ACC112 (cell line): ENCODE data around the gene SYNPO2.
"Not testable (repeated sequence)": the region's sequence is repeated elsewhere in the genome, so short reads cannot be mapped to it uniquely, and the experiment has no call there.

Source experiments
- H2AFZ ChIP-seq: fragments of 200-600 bp; sonication (generic); one replicate; pipeline ENCODE4 v1.6.0; 2017; ENCODE audit warnings: antibody characterized with exemption, low read length; ENCODE audit not compliant: unreplicated experiment
- H3K27ac ChIP-seq: fragments of 200-600 bp; sonication (generic); 2 replicates; pipeline ENCODE4 v1.5.1; 2014; ENCODE audit warnings: low read depth, mild to moderate bottlenecking, antibody characterized with exemption, low read length, moderate library complexity
- H3K27me3 ChIP-seq: fragments of 200-600 bp; sonication (generic); 2 replicates; pipeline ENCODE4 v1.6.1; 2014; ENCODE audit warnings: mild to moderate bottlenecking, antibody characterized with exemption, low read length, moderate library complexity, mixed read lengths; ENCODE audit not compliant: insufficient read depth
- H3K36me3 ChIP-seq: fragments of 200-600 bp; sonication (generic); 2 replicates; pipeline ENCODE4 v1.6.1; 2016; ENCODE audit warnings: mild to moderate bottlenecking, antibody characterized with exemption, low read length, moderate library complexity, mixed read lengths; ENCODE audit not compliant: insufficient read depth
- H3K4me1 ChIP-seq: fragments of 200-600 bp; sonication (generic); one replicate; pipeline ENCODE4 v1.6.1; 2016; ENCODE audit warnings: low read length, mixed read lengths; ENCODE audit not compliant: insufficient read depth, unreplicated experiment, control insufficient read depth
- H3K4me3 ChIP-seq: fragments of 200-600 bp; sonication (generic); 2 replicates; pipeline ENCODE4 v1.5.1; 2014; ENCODE audit warnings: mild to moderate bottlenecking, low read depth, low read length
- H3K79me2 ChIP-seq: fragments of 200-600 bp; sonication (generic); one replicate; pipeline ENCODE4 v1.6.0; 2016; ENCODE audit warnings: low read length; ENCODE audit not compliant: control insufficient read depth, unreplicated experiment, insufficient read depth

Gene SYNPO2

GRCh38 chr4:118999919-119000318 lies 111.3 kb downstream of the SYNPO2 start:
- H3K4me3 ChIP-seq: no peak overlapping the region
- no peaks in the 10 kb centered on the region for H3K4me1 ChIP-seq
- H3K36me3 ChIP-seq: no peaks in the 10 kb centered on the region
- H3K27me3 ChIP-seq: no peaks in the 10 kb centered on the region
- no peak overlapping the region for H2AFZ ChIP-seq
- H3K27ac ChIP-seq: no peak overlapping the region
- no peaks in the 10 kb centered on the region for H3K79me2 ChIP-seq

DNA sequence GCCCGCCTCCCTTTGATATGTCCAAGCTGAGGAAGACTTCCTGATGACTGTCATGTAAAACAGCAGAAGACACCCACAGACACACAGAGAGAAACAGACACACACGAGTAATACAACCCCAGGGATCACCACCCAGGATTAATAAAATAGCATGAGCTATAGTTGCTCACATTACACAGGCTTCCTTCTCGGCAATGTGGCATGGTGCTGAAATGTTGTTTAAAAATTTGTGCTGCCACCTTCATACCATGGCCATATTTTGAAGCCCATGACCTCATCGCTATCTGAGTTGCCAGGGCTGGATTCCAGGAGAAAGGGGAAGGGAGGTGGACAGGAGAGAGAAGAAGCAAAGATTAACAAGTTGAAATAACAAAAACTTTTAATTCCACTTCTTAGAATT lies 111.7 kb downstream of the SYNPO2 start:
- Histone ChIP-seq H3K27ac (no peak overlapping the region), H3K4me3 (no peak overlapping the region), H2AFZ (no peak overlapping the region), H3K36me3 (no peaks in the 10 kb centered on the region), H3K4me1 (no peaks in the 10 kb centered on the region), H3K27me3 (no peaks in the 10 kb centered on the region), H3K79me2 (no peaks in the 10 kb centered on the region)

DNA sequence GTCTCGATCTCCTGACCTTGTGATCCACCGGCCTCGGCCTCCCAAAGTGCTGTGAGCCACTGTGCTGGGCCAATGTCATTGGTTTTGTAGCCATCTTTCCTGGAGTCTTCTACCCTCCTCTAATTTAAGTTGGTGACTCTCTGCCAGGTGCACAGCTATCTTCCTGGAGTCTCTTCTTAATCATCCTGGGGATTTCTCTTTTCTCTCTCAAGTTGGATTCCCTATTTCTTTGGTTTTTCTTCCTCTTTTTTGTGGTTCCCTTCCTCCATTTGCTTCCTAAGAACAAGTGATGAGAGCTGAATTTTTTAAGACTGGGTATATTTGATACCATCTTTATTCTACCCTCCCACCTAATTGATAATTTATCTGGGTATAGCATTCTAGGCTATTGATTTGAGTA lies 113.8 kb downstream of the SYNPO2 start:
- no peak overlapping the region for H3K27ac ChIP-seq
- H3K27me3 ChIP-seq: no peaks in the 10 kb centered on the region
- no peaks in the 10 kb centered on the region for H3K4me1 ChIP-seq
- H3K4me3 ChIP-seq: no peak overlapping the region
- no peaks in the 10 kb centered on the region for H3K79me2 ChIP-seq
- H3K36me3 ChIP-seq: no peaks in the 10 kb centered on the region
- no peak overlapping the region for H2AFZ ChIP-seq

DNA sequence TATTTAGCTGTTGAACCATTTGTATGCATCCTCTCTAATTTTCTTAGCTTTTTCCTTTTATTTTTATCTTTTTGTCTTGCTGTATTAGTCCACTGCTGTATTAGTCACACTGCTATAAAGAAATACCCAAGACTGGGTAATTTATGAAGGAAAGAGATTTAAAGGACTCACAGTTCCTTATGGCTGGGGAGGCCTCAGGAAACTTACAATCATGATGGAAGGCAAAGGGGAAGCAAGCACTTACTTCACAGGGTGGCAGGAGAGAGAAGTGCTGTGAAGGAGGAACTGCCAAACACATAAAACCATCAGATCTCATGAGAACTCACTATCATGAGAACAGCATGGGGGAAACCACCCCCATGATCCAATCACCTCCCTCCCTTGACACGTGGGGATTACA lies 114.3 kb downstream of the SYNPO2 start:
- not testable (repeated sequence) for H3K36me3 ChIP-seq, H3K79me2 ChIP-seq, H3K27ac ChIP-seq, H3K4me3 ChIP-seq, H3K4me1 ChIP-seq, H2AFZ ChIP-seq, H3K27me3 ChIP-seq

DNA sequence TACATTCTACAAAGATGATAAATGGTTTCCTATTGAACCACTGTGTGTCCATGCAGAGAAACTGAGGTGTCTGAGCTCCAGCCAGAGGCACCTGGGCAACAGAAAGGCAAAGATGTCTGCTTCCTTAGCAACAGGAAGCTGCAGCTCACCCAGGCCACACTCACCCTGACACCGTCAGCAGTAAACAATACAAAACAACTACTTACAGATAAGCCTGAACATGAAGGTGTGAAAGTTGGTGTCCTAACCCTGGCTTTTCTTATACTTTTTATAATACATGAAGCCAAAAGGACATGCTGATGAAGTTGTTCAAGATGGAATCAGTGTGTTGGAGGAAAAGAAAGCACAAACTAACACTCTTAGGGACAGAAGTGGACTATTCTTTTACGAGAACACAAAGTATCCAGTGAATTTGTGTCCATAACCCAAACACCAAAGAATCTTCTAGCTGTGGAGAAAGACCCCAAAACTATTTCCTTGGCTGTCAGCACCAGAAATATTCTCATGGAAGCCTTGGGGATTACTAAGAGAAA lies 117.3 kb downstream of the SYNPO2 start:
- Histone ChIP-seq H3K27me3 (no peaks in the 10 kb centered on the region), H3K4me1 (peaks cover 1% of the 10 kb centered on the region), H3K27ac (no peak overlapping the region), H2AFZ (no peak overlapping the region), H3K4me3 (no peak overlapping the region), H3K79me2 (no peaks in the 10 kb centered on the region), H3K36me3 (no peaks in the 10 kb centered on the region)

DNA sequence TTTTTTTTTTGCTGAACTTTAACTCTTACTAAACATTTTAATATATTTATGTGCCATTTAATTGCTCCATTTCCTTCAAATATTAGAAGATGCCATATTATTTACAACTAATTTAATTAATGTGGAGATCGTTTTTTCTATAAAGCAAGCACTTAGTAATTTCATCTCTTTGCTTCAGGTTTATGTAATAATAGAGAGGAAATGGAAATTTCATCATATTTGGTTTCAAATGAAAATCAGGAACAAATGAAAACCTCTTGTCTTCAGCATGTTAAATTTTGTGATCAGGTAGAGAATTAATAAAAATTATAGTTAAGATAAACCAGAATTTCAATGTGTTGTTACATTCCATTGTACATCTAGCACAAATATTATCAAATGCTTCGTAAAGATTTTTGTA lies 120.1 kb downstream of the SYNPO2 start:
- Histone ChIP-seq H3K27me3 (no peaks in the 10 kb centered on the region), H3K4me1 (peaks cover 6% of the 10 kb centered on the region), H2AFZ (no peak overlapping the region), H3K4me3 (no peak overlapping the region), H3K79me2 (no peaks in the 10 kb centered on the region), H3K27ac (no peak overlapping the region), H3K36me3 (no peaks in the 10 kb centered on the region)

DNA sequence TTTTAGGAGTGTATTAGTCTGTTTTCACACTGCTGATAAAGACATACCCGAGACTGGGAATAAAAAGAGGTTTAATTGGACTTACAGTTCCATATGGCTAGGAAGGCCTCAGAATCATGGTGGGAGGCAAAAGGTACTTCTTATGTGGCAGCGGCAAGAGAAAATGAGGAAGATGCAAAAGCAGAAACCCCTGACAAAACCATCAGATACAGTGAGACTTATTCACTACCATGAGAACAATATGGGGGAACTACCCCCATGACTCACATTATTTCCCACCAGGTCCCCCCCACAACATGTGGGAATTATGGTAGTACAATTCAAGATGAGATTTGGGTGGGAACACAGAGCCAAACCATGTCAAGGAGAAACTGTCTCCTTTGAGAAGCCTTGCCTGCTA lies 121.6 kb downstream of the SYNPO2 start:
- H3K27ac ChIP-seq, H2AFZ ChIP-seq, H3K4me1 ChIP-seq, H3K36me3 ChIP-seq, H3K79me2 ChIP-seq, H3K27me3 ChIP-seq, H3K4me3 ChIP-seq: not testable (repeated sequence)

GRCh38 chr4:119010909-119011606 lies 122.4 kb downstream of the SYNPO2 start:
- H3K27me3 ChIP-seq: no peaks in the 10 kb centered on the region
- no peak overlapping the region for H3K4me3 ChIP-seq
- H3K36me3 ChIP-seq: no peaks in the 10 kb centered on the region
- no peak overlapping the region for H3K27ac ChIP-seq
- H2AFZ ChIP-seq: no peak overlapping the region
- no peaks in the 10 kb centered on the region for H3K79me2 ChIP-seq
- H3K4me1 ChIP-seq: peaks cover 6% of the 10 kb centered on the region

DNA sequence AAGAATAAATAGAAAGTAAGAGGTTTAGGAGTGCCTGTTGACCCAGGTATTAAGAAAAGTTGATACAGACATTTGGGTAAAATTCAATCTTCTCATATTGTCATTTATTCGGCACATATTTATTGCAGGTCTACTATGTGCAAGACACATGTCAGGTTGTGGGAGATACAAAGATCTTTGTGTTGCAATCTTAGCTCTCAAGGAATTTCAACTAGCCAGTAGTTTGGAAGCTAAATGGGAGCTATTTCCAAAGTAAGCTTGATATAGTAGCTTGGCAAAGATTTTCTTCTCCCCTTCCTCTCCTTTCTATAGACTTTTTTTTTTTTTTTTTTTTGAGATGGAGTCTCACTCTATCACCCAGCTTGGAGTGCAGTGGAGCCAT lies 122.9 kb downstream of the SYNPO2 start:
- no peak overlapping the region for H2AFZ ChIP-seq
- H3K4me1 ChIP-seq: peaks cover 6% of the 10 kb centered on the region
- no peak overlapping the region for H3K4me3 ChIP-seq
- H3K27me3 ChIP-seq: no peaks in the 10 kb centered on the region
- H3K36me3 ChIP-seq: no peaks in the 10 kb centered on the region
- no peak overlapping the region for H3K27ac ChIP-seq
- H3K79me2 ChIP-seq: no peaks in the 10 kb centered on the region

DNA sequence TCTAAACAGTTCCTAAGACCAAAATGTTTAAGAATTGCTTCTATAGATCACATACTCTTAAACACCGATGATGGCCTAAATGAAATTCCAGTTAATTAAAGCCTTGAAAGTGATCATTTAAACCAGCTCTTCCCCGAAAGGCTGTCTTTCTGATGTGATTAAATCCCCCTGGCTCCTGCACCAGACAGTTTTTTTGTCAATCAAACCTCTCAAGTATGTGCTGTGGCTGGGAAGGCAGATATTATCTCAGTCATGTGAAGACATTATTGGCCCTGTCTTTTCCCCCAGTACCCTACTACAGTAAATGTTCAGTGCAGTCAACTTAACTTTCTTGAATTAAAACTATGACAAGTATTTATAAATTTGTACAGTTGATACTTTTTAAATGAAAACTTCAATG lies 126.0 kb downstream of the SYNPO2 start:
- peaks cover 6% of the 10 kb centered on the region for H3K4me1 ChIP-seq

DNA sequence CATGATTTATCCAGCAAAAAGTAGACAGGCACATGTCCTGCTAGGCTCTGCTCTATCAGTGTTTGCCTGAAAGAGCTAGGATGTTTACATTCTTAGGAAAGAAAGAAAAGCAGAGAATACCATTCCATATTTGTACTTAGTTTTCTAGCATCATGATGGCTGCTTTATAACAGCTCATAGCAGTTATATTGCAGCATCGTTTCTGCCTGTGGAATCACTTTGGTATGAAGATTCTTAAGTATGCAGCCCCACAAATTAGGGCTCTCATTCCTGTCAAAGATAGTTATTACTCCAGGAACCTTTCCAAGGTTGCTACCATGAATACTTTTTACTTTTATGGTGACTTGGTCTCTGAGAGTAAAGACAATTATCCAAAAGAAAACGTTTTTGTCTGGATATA lies 128.0 kb downstream of the SYNPO2 start:
- H3K4me3 ChIP-seq: no peak overlapping the region
- H3K79me2 ChIP-seq: no peaks in the 10 kb centered on the region
- H3K27me3 ChIP-seq: no peaks in the 10 kb centered on the region
- H2AFZ ChIP-seq: peak overlapping the region; percentile 22
- H3K4me1 ChIP-seq: no peaks in the 10 kb centered on the region
- H3K27ac ChIP-seq: no peak overlapping the region
- H3K36me3 ChIP-seq: no peaks in the 10 kb centered on the region

More for the DNA sequence above, 126.0 kb downstream of the SYNPO2 start:
- no peak overlapping the region for H3K4me3 ChIP-seq
- no peaks in the 10 kb centered on the region for H3K79me2 ChIP-seq
- H3K27ac ChIP-seq: no peak overlapping the region
- H2AFZ ChIP-seq: no peak overlapping the region
- H3K27me3 ChIP-seq: no peaks in the 10 kb centered on the region
- H3K36me3 ChIP-seq: no peaks in the 10 kb centered on the region
